GM18502 (cell line): ENCODE data around the gene KMT2A.
"Not testable (repeated sequence)": the region's sequence is repeated elsewhere in the genome, so short reads cannot be mapped to it uniquely, and the experiment has no call there.

Source experiments
- ATAC-seq: cut with Tn5 transposase; IDR thresholded peaks from one replicate; pipeline ENCODE4 v1.9.1; 2021; ENCODE audit warnings: mild to moderate bottlenecking; ENCODE audit not compliant: unreplicated experiment, poor library complexity

KMT2A gene

DNA sequence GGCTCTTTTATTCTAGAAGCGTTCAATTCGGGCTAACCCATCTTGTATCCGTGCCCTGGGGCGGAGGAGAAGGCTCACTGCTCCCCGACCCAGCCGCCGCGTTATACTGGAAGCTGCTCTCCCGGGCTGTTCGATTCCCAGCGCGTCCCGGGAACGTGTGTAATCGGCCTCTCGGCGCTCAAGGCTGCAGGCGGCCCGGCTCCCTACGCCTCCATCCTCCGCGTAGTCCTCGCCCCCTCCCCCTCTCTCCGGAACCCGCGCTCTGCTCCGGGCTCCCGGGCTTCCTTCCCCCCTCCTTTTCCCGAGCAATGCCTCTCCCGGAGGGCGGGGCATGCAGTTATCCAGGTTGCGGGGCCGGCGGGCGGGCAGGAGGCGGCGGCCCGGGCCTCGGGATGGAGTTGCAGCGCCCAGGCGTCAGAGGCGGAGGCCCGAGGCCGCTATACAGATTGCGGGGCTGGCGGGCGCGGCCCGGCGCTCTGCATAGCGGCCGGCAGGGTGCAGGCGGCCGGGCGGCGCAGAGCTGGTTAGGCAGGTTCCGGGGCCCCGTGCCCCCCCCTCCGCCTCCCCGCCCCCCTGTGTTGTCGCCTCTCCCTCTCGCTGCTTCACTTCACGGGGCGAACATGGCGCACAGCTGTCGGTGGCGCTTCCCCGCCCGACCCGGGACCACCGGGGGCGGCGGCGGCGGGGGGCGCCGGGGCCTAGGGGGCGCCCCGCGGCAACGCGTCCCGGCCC is at the start of gene KMT2A:
Gene KMT2A, plus strand, starts transcription at position 600 of the 732 bp plus-strand sequence. Its CDS starts 21 bp downstream, at position 621.
- peak; percentile 49 for ATAC-seq

- no peak for ATAC-seq
These were observed 40.2 kb upstream of the KMT2A start for GRCh38 chr11:118396097-118396501.

DNA sequence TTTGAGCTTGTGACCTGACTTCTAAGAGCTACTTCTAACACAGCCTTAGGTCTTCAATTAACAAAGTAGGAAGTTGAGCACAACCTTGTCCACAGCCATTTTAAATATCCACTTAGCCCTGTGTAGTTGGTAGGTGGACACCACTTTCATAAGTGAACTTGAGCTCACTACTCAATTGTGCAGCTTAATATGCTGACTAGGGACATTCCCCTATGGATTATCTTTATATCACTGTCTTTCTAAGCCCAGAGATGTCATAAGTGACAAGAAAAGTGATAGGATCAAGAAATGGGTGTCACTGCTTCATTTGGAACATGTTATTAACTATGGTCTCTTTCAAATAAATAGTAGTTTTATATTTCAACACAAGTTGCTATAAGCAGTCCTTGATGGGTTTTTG is 38.8 kb upstream of the KMT2A start:
- ATAC-seq, result no peak

GRCh38 chr11:118398791-118399559 is 37.3 kb upstream of the KMT2A start:
- ATAC-seq, result no peak

GRCh38 chr11:118401151-118401879 is 35.0 kb upstream of the KMT2A start, which contains the start of gene ATP5MG:
Gene ATP5MG (plus strand): TSS chr11:118401606. CDS start chr11:118401666, 60 bp downstream.
- peak; percentile 69 for ATAC-seq

- ATAC-seq, result no peak
These were observed 34.3 kb upstream of the KMT2A start for GRCh38 chr11:118401880-118402590.

DNA sequence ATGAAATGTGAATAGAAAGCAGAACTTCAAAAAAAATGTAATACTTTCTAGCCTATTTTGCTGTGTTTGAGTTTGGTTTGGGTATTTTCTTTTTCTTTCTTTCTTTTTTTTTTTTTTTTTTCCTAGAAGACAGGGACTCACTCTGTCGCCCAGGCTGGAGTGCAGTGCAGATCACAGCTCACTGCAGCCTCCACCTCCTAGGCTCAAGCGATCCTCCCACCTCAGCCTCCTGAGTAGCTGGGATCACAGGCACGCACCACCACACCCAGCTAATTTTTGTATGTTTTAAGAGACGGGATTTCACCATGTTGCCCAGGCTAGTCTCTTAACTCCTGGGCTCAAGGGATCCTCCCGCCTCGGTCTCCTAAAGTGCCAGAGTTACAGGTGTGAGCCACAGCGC is 33.7 kb upstream of the KMT2A start:
- not testable (repeated sequence) for ATAC-seq

GRCh38 chr11:118406599-118407166 is 29.6 kb upstream of the KMT2A start:
- ATAC-seq, result no peak

DNA sequence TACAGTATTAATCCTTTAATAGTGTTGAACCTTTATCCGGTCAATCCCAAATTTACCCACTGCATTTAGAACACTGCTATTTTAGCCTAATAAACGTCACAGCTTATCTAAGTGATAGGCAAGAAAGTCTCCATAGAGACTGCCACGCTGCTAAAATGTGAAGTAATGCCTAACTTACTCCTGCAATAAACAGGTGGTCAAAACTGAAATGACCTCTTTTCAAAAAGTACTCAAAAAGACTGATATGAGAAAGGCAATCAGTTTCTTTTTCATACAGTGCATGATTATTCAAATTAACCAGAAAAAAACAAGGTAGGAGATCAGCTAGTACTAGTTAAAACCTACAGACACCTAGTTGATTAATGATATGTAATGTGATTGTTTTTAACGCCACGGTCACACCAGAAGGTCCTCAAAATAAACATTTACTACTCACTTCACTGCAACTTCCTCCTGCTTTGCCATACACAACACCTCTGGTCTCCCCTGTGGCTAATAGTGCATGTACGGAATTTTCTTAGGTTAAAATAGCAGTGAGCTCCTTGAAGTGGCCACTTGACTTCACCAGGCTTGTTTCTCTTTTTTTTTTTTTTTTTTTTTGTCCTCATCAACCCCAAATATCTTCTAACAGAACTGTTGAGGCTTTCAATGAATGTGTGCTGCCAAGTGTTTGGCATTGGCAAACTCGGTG is 26.1 kb upstream of the KMT2A start:
- no peak for ATAC-seq

DNA sequence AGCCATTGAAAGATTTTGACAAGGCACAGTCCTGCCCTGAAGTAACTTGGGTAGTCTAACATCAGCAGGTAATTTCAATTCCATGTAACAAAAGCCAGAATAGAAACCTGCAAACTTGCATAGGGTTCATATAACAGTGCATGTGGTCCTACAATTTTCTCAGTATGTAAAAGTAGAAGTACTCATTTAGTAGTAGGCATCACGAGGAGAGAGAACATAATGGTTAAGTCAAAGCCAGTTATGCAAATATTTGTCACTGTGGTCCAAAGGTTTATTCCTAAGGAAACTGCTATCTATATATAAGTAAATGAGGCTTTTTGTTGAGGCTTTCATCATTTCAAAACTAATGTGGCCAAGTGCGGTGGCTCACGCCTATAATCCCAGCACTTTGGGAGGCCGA is 24.8 kb upstream of the KMT2A start:
- no peak for ATAC-seq

DNA sequence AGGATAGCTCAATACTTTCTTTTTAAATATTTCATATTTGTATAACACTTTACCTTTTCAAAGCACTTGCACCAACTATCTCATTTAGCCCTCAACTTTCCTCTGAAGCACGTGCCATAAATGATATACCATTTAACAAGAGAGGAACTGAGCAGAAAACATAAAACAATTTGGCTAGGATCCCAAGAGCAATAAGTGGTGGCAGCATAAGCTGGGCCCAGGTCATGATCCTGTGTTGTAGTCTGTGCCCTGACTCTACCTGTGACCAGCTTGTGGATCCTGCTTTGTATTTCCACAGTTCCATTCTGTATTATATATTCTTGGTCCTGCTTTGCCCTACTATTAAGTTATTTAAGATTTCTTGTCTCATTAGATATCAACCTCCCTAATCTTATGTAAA is 23.4 kb upstream of the KMT2A start:
- no peak for ATAC-seq

- no peak for ATAC-seq
These were observed 21.1 kb upstream of the KMT2A start for GRCh38 chr11:118415062-118415738.

GRCh38 chr11:118415739-118416068 is 20.6 kb upstream of the KMT2A start:
- ATAC-seq, result no peak

GRCh38 chr11:118416900-118417299 is 19.4 kb upstream of the KMT2A start:
- ATAC-seq, result not testable (repeated sequence)

DNA sequence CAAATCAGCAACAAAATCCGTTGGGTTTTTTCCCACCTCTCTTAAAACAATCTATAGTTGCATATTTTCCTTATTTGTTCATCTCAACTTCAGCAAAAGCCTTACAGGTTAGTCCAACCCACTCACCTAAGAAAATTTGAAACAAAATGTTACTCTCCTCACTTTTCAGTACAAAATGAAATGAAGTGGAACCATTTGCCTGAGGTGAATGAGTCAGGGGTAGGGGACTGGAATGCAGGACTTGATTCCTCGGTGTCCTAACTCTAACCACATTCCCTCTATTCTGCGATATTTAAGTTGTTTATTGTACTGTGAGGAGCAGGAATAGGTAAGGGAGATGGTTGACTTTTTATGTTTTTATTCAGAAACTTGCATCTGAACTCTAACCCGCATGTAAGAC is 18.5 kb upstream of the KMT2A start:
- ATAC-seq, result no peak

DNA sequence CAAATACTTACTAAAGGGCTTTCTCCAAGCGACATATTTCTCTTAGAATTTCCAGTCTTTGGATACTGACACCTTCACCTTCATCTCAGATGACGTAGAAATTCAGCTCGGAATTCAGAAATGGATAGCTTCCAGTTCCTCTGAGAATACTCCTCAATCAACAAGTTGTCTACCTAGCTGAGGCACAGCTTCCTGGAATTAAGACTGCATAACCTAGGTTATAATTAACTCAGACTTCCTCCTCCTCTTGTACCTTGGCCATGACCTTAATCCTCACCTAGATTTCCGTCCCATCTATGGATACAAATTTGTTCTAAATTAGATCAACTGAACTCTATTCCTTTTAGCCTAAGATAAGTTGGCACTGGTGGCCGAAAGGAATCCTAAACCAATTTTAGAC is 17.5 kb upstream of the KMT2A start:
- ATAC-seq, result no peak

GRCh38 chr11:118427707-118428106 is 8.6 kb upstream of the KMT2A start:
- ATAC-seq, result no peak

- no peak for ATAC-seq
These were observed 5.3 kb upstream of the KMT2A start for GRCh38 chr11:118430956-118431355.

DNA sequence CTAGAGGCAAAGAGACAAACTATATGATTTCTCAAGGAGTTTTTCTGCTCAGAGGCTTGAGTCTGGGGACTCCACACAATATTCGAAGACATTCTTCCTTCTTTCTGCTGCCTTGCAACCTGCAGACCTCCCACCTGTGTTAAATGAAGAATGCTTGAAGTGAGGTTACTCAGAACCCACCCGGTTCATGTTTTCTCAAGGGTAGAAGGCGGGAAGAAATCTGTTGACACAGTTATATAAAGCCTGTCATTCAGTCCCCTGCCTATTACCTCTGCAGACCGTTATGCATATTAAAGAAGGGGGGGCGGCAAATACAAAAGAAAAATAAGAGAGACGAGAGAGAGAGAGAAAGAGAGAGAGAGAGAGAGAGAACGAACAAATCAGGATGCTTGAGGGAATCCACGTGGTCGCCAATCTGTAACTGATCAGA is 2.2 kb upstream of the KMT2A start:
- no peak for ATAC-seq
